Activated CD4-positive, CD25-positive, alpha-beta regulatory T cell treated with anti-CD3 and anti-CD28 coated beads, Interleukin-2, amount 50 U/mL, for 16 hours (primary cell): ENCODE measurements around the gene MFSD8.
A peak's percentile ranks its signal among the peaks of the same experiment; 100 is the strongest.
"Not testable (repeated sequence)": the region's sequence is repeated elsewhere in the genome, so short reads cannot be mapped to it uniquely, and the experiment has no call there.

Source experiments
- DNase-seq: peaks from one replicate; pipeline ENCODE4 v3.0.0-alpha.2; 2020; ENCODE audit warnings: low read depth, low spot score

The MFSD8 gene

DNA sequence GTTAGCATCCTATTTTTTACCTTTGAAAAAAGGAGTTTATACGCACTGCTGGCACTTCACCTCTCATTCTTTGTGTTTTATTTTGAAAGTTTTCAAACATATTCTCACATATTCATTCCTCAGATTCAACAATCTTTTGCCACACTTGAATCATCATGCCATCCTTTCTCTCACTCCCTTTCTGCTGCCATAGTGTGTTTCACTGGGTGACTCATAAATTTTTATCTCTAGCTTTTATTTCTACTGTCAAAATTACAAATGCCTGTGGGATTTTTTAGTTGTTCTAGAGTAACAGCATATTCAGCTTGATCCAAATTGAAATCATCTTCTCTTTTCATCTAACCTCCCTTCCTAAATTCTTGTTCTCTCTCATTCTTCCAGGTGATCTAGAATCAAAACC lies 28.0 kb downstream of the MFSD8 start:
- no peak for DNase-seq

DNA sequence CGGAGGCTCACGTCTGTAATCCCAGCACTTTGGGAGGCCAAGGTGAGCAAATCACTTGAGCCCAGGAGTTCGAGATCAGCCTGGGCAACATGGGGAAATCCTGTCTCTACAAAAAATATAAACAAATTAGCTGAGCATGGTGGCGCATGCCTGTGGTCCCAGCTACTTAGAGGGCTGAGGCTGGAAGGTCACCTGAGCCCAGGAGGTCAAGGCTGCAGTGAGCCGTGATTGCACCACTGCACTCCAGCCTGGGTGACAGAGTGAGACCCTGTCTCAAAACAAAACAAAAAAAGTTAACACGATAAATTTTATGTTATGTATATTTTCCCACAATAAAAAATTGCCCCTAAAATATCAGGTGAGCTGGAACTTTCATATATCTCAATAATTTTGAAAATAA lies 33.1 kb downstream of the MFSD8 start:
- DNase-seq: not testable (repeated sequence)

DNA sequence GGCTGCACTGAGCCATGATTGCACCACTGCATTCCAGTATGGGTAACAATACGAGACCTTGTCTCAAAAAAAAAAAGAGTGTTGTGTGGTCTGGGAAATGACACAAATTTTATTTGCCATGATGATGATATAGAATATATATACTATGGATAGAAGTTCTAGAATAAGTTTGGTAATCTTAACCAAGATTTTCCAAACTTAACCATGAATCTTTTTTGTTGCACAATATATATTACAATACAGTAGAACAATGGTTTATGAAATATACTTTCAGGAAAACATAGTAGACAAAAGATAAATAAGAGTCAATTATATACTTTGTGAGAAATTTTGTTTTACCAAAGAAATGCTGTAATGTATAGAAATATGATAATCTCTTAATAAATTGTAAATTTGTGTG lies 34.8 kb downstream of the MFSD8 start:
- DNase-seq: no peak

DNA sequence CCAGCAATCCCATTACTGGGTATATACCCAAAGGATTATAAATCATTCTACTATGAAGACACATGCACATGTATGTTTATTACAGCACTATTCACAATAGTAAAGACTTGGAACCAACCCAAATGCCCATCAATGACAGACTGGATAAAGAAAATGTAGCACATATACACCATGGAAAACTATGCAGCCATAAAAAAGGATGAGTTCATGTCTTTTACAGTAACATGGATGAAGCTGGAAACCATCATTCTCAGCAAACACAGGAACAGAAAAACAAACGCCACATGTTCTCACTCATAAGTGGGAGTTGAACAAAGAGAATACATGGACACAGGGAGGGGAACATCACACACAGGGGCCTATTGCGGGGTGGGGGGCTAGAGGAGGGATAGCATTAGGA lies 39.3 kb downstream of the MFSD8 start:
- not testable (repeated sequence) for DNase-seq

DNA sequence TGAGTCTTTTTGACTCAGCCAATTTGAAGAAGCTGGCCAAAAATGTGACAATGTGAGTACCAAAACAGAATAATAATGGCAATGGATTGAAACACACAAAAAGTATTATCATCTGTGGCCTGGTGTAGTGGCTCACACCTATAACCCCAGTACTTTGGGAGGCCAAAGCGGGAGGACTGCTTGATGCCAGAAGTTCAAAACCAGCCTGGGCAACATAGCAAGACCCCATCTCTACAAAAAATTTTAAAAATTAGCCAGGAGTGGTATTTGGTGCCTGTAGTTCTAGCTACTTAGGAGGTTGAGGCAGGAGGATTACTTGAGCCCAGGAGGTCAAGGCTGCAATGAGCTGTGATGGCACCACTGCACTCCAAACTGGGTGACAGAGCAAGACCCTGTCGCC lies 42.7 kb downstream of the MFSD8 start:
- no peak for DNase-seq

DNA sequence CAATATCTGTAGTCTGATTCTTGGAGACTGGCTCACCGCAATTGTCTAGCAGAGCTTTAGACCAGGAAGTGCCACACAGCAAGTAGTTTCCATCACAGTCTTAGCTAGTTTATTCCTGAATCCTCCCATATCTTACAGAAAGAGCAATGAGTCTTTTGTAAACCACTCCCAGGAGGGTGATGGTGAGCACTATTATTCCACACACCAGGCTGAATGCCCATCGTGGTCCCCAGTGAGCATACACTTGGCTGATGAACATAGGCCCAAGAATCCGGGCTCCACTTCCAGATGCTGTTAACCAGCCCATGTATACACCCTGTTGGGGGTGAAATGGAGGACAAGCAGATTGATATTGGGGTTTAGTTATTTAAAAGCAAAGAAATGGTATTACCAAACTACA lies 44.5 kb downstream of the MFSD8 start:
- DNase-seq: no peak

- no peak for DNase-seq
Observed at GRCh38 chr4:127917151-127917550, 47.8 kb downstream of the MFSD8 start.

DNA sequence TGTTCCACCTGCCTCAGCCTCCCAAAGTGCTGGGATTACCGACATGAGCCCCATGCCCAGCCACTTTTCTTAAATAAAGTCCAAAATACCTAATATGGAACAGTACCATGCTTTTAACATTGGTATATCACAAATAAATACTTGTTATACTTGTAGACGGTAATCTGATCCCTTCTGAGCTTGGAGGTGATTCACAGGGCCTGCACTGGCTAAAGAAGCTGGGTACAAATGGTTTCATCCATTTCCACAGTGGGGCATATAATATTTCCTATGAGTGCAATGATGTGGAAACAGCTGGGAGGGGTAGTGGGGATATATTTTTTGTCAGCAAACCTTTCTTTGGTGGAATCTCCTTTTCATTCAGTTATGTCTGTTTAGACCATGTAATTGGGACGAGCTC lies 48.5 kb downstream of the MFSD8 start:
- DNase-seq: no peak

GRCh38 chr4:127905029-127905428 lies 59.9 kb downstream of the MFSD8 start:
- no peak for DNase-seq

GRCh38 chr4:127899682-127900081 lies 65.3 kb downstream of the MFSD8 start:
- not testable (repeated sequence) for DNase-seq

DNA sequence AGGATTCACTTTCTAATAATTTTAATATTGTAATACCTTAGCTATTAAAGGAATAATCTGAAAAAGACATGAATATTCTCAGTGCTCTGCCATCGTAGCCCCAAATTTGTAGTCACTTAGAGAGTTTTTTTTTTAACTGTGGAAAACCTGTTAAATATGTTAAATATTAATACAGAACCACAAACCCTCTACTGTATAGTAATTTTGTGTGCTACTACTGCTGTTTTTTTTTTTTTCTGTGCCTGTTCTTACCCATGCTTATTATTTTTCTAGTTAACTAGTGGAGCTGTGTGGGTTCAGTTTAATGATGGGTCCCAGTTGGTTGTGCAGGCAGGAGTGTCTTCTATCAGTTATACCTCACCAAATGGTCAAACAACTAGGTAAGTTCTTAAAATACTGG lies 68.4 kb downstream of the MFSD8 start:
- DNase-seq: no peak

DNA sequence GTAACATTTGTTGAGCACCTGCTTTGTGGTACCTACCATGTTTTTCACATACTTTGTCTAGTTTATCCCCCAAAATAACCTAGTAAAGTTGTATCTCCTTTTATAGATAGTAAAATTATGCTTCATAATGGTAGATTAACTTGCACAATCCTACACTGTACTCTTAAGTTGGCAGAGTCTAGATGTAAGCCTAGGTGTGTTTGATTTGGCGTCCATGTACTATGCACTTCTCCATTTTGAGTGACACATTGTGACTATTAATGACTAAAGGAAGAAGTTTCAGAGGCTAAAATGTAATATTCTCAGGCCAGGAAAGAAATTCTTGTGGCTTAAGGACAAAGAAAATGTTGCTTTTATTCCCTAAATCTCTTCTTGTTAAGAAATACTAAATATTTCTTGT lies 68.9 kb downstream of the MFSD8 start:
- DNase-seq: no peak

GRCh38 chr4:127889903-127890302 lies 75.1 kb downstream of the MFSD8 start:
- DNase-seq: no peak

DNA sequence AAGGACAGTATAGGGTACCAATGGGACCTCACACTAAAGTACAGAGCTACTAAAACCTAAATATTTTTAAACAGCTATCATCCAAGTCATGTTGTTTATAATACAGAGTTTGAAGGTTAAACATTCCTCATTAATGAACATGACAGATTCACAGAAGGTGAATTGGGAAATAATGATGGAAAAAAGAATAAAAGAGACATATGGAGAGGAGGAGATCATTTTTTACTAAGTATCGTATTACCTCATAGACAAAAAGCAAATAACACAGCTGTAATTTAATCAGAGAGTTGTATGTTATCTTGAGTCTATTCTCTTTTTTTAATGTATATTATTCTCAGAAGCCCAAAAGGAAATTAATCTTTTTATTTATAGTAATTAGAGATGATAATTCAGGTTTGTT lies 76.4 kb downstream of the MFSD8 start:
- no peak for DNase-seq

DNA sequence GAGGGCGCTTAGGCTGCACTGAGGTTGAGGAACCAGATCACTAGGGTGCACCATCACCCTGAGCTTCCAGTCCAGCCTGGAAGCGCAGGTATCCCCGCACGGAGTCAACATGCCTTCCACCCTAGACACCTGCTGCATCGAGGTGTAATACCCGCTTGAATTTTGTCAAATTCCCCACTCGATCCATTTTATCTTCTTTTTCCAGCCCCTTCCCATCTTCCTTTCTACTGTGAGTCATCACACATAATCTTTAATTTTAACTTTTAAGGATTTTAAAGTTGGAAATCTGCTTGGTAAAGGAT lies 83.5 kb downstream of the MFSD8 start:
- no peak for DNase-seq

GRCh38 chr4:127880763-127881562 lies 84.0 kb downstream of the MFSD8 start, which contains the start of gene PLK4:
Gene PLK4 (plus strand): TSS chr4:127880893. CDS start chr4:127881135, 242 bp downstream.
- DNase-seq: peak; percentile 86

GRCh38 chr4:127875791-127876190 lies 89.2 kb downstream of the MFSD8 start:
- DNase-seq: no peak

- no peak for DNase-seq
Observed at GRCh38 chr4:127870688-127871087, 94.3 kb downstream of the MFSD8 start.

DNA sequence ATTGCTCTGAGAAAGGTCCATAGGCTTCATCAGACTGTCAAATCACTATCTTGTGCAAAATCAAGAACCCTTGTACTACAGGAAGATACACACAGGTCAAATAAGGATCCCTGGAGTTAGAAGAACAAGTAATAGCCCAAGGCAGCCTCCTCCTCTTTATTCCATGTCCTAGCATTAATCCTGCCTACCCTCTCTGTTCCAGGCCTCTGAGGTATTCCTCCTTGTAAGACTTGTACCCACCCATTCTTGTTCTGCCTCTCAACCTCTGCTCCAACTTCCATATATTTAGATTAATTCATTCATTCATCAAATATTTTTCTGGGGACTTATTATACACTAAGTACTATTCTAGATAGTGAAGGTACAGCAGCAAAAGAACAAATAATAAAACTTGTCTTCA lies 94.7 kb downstream of the MFSD8 start:
- DNase-seq: no peak

DNA sequence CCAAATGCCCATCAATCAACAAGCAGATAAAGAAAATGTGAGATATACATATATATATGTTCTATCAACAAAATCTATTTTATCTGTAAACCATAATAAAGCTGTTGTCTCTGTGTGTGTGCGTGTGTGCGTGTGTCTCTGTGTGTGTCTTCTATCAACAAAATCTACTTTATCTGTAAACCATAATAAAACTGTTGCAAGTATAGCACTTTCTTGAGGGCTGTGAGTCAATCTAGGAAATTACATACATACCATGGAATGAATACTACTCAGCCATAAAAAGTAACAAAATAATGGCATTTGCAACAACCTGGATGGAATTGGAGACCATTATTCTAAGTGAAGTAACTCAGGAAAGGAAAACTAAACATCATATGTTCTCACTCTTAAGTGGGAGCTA lies 96.8 kb downstream of the MFSD8 start:
- no peak for DNase-seq
